ENCODE results near the gene JAG1. TPM values are rescaled to one million over a fixed set of nuclear protein-coding genes. Genes with fewer than 3 reads are reported as not detected.
A peak's percentile ranks its signal among the peaks of the same experiment; 100 is the strongest.

Gene JAG1
- polyA plus RNA-seq, 2 of the 4 experiments (the other 2 are of a cell fraction) = 80.9 to 90.0 TPM

- TF ChIP-seq HMGXB4 (CRISPR knock-in tag; IDR thresholded peaks at IDR 0.05; ENCODE audit: borderline replicate concordance) (no peak), ESRRA (IDR thresholded peaks at IDR 0.05; ENCODE audit: borderline replicate concordance, low read length) (no peak), KDM5A (IDR thresholded peaks at IDR 0.05) (no peak), EHF (CRISPR knock-in tag; IDR thresholded peaks at IDR 0.05) (no peak), MAX (IDR thresholded peaks at IDR 0.05) (0 out of 2 replicates have a peak, but pooled peaks have one; percentile 35), NR3C1 (IDR thresholded peaks at IDR 0.05) (no peak), ZFP36 (IDR thresholded peaks at IDR 0.05; ENCODE audit: borderline replicate concordance, partially characterized antibody) (no peak), BHLHE40 (IDR thresholded peaks at IDR 0.05; ENCODE audit: low read depth, low read length) (no peak), CHD4 (IDR thresholded peaks at IDR 0.05; ENCODE audit: borderline replicate concordance) (no peak), CTCF (IDR thresholded peaks at IDR 0.05) (no peak), FOXS1 (CRISPR knock-in tag; IDR thresholded peaks at IDR 0.05) (no peak), CEBPB (IDR thresholded peaks at IDR 0.05) (peak; percentile 95 to 97), RNF2 (IDR thresholded peaks at IDR 0.05; ENCODE audit: borderline replicate concordance, low read depth) (no peak), ATOH8 (CRISPR knock-in tag; IDR thresholded peaks at IDR 0.05; ENCODE audit: low read depth) (no peak), E2F6 (IDR thresholded peaks at IDR 0.05; ENCODE audit: borderline replicate concordance, low read depth) (no peak), ZSCAN20 (CRISPR knock-in tag; IDR thresholded peaks at IDR 0.05) (no peak), MYC (IDR thresholded peaks at IDR 0.05; ENCODE audit: borderline replicate concordance, low read length) (no peak), POLR2AphosphoS2 (conservative IDR thresholded peaks at IDR 0.05; ENCODE audit: low read length) (no peak), RARB (CRISPR knock-in tag; IDR thresholded peaks at IDR 0.05) (peak; percentile 32; the same call in 1 of the 2 replicates), ZC3H11A (IDR thresholded peaks at IDR 0.05) (no peak), CHD2 (IDR thresholded peaks at IDR 0.05; ENCODE audit: low read length, partially characterized antibody) (no peak), HOXA7 (CRISPR knock-in tag; IDR thresholded peaks at IDR 0.05) (no peak), CBX8 (IDR thresholded peaks at IDR 0.05) (no peak), FOSB (CRISPR knock-in tag; IDR thresholded peaks at IDR 0.05) (no peak), CBX2 (IDR thresholded peaks at IDR 0.05; ENCODE audit: borderline replicate concordance, low read depth) (no peak), NPAS2 (CRISPR knock-in tag; IDR thresholded peaks at IDR 0.05; ENCODE audit: borderline replicate concordance) (no peak), SMC3 (IDR thresholded peaks at IDR 0.05) (no peak), ZNF302 (CRISPR knock-in tag; IDR thresholded peaks at IDR 0.05) (no peak), BCL3 (IDR thresholded peaks at IDR 0.05) (peak; percentile 20; the same call in 1 of the 3 replicates), ELK1 (IDR thresholded peaks at IDR 0.05; ENCODE audit: low read depth, low read length) (no peak), GATA3 (IDR thresholded peaks at IDR 0.05; ENCODE audit: borderline replicate concordance) (peak; percentile 25; the same call in 1 of the 2 replicates), MAZ (IDR thresholded peaks at IDR 0.05; ENCODE audit: borderline replicate concordance, low read depth, low read length) (no peak), JUNB (IDR thresholded peaks at IDR 0.05) (peak; percentile 76; the same call in 1 of the 2 replicates)
Measured at GRCh38 chr20:10596710-10597121, 77.1 kb downstream of the JAG1 start (continued).
